GM18498 (cell line): ENCODE measurements around the gene PIH1D1.

Experiments
- ATAC-seq: cut with Tn5 transposase; IDR thresholded peaks from one replicate; pipeline ENCODE4 v1.9.1; 2021; ENCODE audit warnings: mild to moderate bottlenecking, moderate library complexity; ENCODE audit not compliant: unreplicated experiment

PIH1D1 gene

DNA sequence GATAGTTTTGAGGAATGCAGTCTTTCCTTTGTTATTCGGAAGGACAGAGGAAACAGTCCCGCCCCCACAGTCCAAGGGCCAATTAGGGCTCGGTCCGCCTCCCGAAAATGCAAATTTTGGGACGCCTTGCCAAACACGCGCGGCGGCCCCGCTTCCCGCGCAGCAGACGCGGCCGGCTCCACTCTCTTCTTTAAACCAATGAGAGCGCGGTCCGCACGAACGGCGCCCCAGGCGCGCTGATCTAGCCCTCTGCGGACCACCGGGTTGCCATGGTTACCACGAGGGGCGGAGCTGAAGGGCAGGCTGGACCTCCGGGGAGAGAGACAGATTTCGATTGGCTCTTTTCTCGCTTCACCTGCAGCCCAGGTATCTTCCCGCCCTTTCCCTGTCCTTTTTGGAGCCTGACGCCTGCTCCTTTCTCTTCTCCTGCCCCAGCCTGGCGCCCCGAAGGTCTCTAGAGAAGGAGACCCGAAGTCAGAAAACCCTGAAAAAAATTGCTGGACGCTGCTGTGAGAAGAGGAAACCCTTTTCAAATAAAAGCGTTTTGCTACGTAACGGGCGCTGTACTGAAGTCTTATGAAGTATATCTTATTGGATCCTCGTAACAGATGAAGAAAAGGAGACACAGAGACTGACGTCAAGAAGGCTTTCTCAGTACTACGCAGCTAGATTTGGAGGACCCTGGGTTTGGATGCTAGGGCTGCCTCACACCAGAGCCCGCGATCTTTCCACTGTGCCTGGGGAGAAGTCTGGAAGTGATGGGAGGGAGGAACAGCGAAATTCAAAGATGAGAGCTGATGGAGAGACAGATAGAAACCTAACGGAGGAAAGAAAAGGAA lies 30.4 kb downstream of the PIH1D1 start:
- ATAC-seq, result no peak

DNA sequence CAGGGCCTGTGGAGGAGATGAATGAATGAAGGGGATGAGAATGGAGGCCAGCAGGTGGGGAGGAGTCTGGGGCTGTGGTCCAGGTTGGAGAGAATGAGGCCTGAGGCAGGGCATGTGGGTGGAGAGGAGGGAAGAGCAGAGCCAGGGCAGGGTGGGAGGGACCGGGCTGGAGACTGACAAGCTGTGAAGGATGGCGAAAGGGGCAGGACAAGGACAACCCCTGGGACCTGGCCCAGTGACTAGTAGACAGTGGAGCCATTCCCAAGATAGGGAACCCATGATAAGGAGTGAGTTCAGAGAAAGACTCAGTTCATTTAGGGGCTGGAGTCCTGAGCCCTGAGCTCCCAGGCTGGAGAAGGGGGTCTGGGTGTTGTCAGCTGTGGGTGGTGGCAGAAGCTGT lies 31.4 kb downstream of the PIH1D1 start:
- no peak for ATAC-seq

GRCh38 chr19:49419173-49419572 lies 32.4 kb downstream of the PIH1D1 start:
- ATAC-seq, result no peak

- no peak for ATAC-seq
Measured at GRCh38 chr19:49418511-49418910, 33.1 kb downstream of the PIH1D1 start.

DNA sequence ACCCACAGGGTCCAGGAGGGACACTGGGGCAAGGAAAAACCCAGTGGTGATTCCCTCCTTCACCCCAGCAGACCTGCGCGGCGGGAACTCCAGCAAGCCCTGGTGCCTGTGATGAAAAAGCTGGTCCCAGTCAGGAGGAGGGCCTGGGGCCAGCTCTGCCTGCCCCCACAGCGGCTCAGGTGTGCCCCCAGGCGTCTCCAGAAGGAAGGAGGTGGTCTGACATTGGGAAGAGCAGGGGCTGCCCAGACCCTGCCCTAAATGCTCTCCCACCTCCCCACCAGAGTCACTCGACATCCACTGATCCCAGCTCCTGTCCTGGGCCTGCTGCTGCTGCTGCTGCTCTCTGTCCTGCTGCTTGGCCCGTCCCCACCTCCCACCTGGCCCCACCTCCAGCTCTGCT lies 34.5 kb downstream of the PIH1D1 start:
- no peak for ATAC-seq

GRCh38 chr19:49415810-49416200 lies 35.8 kb downstream of the PIH1D1 start:
- ATAC-seq, result no peak

DNA sequence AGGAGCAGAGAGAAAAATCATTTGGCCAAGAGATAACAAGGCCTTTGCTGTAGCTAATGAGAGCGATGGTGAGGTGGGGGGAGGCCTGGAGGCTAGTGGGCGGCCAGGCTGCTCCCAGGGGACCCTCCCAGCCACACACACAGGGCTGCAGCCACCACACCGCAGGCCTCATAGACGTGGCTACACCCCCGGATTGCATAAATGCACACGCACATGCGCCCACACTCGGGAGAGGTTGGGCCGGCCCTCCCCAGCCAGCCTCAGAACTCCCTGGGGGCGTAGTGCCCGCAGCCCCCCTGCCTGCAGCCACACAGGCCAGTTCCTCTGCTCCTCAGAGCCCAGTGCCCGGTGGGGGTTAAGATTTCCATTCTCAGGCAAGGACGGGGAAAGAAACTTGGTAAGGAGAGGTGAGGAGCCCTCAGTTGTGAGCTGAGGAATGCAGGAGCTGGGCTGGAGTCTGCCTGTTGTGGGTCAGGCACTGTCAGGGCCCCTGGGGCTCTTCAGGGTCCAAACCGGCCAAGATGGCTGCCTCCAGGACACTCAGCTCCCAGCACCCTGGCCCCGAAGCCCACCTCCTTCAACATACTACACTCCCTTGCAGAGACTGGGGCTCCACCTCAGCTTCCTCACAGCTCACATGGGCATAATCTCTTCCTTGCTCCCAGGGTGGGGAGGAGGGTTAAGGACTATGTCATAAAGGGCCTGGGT lies 36.4 kb downstream of the PIH1D1 start:
- ATAC-seq, result no peak

DNA sequence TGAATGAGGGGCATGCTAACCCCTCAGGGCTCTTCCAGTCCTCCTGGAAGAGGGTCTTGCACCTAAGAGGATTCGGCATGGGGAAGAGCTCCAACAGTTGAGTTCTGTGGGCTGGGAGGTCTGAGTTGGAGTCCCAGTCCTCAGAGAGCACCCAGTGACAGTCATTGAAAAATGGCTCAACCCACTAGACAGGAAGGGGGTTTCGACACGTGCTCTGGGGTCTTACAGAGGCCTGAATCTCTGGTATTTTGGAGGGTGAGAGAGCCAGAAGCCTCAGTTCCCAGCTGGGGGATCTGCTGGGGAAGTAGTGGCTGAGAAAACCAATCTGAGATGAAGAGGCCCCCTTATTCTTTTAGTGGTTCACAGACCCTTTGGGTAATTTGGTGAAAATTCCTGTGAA lies 37.4 kb downstream of the PIH1D1 start:
- ATAC-seq, result no peak

GRCh38 chr19:49413348-49413747 lies 38.3 kb downstream of the PIH1D1 start:
- no peak for ATAC-seq

DNA sequence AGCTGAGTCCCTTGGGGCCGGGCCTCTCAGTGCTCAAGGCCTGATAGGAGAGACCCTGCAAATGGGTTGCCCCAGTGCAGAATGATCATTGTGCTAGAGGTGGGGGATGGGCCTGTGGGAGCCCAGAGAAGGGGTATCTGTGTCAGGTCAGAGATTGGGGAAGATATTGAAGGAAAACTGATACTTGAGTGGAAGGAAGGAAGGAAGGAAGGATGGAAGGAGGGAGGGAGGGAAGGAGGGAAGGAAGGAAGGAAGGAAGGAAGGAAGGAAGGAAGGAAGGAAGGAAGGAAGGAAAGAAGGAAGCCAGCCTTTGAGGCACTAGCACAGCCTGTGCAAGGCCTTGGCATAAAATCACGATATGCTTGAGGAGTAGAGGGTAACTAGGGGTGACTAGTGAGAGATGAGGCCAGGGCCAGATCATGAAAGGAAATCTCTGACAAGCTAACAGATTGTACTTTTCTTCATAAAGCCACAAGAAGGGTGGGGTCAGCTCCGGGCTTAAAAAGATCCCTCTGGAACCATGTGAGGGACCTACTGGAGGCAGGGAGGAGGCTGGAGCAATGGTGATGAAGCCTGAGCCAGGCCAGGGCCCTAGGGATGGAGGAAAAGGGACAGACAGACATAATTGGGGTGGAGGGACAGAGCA lies 39.8 kb downstream of the PIH1D1 start:
- ATAC-seq, result no peak

DNA sequence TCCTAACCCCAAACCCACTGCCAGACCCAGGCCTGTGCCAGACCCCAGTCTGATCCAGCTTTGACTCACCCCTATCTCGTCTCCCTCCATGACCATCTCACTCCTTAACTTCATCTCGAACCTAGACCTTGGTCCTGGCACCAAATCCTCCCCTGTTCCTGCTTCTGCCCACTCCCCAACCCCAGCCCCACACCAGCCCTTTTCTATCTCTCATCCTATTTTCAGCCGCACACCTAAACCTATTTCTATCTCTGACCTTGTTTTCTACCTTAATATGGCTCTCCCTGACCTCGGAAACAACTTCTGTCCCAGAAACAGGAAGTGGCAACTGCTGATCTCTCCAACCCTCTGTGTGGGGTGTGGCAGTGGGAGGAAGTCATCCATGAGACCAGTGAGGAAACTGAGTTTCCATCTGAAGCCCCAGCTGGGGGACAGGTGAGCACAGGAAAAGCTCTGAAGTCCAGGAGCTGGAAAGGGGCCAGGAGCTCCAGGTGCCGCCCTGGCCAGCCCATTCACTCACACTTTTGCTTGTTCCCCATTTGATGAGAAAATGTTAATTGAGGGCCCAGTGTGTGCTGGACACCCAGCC lies 42.1 kb downstream of the PIH1D1 start:
- no peak for ATAC-seq

GRCh38 chr19:49408816-49409440 lies 42.7 kb downstream of the PIH1D1 start:
- ATAC-seq, result no peak

- no peak for ATAC-seq
Measured at GRCh38 chr19:49407482-49408015, 44.1 kb downstream of the PIH1D1 start.

GRCh38 chr19:49407079-49407478 lies 44.5 kb downstream of the PIH1D1 start:
- ATAC-seq, result no peak

DNA sequence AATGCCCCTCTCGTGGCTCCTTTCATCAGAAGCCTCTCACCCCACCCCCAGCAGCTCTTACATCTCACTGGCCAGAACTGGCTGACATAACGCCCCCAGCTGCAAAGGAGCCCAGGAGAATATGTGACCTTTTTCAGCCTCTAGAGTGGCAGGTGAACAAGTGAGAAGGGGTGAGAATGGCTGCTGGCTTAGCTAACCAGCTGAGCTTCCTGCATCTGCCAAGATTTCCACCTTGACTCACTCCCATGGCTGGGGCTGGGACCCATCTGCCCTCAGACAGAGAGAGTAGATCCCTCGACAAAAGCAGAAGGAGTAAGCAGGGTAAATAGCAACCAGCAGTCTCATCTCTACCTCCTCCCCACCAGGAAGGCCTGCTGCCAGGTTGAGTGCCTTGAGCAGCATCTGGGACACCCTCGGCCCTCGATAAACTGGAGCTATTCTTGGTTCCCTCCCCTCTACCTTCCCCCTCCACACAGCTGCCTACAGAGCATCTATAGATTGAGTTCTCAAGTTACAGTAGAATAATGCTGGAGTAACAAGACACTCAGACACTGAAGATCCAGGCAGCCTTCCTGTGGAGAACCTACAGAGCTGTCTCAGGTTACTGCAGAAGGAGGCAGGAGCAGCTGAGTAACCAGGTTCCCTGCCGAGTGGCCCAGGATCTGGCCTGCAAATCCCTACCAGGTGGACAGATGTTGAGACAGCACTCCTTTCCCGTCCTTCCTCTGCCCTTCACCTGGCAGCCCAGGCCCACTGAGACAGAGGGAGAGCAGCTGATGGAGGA lies 48.0 kb downstream of the PIH1D1 start:
- ATAC-seq, result no peak

GRCh38 chr19:49400029-49400428 lies 51.6 kb downstream of the PIH1D1 start:
- no peak for ATAC-seq

DNA sequence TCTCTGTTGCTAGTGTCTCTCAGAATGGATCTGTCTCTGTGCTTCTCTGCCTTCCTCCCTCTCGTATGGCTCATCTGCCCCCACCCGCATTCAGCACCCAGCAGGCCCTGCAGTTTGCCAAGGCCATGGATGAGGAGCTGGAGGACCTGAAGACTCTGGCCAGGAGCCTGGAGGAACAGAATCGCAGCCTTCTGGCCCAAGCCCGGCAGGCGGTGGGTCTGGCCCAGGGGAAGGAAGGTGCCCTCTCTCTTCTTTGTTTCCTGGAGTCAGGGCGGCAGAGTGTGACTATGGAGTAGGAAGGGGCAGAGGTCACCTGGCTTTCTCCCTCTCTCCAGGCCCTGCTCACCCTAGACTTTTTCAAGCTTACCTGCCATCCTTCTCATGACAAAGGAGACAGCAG lies 52.7 kb downstream of the PIH1D1 start:
- no peak for ATAC-seq

GRCh38 chr19:49398001-49398615 lies 53.5 kb downstream of the PIH1D1 start:
- no peak for ATAC-seq

DNA sequence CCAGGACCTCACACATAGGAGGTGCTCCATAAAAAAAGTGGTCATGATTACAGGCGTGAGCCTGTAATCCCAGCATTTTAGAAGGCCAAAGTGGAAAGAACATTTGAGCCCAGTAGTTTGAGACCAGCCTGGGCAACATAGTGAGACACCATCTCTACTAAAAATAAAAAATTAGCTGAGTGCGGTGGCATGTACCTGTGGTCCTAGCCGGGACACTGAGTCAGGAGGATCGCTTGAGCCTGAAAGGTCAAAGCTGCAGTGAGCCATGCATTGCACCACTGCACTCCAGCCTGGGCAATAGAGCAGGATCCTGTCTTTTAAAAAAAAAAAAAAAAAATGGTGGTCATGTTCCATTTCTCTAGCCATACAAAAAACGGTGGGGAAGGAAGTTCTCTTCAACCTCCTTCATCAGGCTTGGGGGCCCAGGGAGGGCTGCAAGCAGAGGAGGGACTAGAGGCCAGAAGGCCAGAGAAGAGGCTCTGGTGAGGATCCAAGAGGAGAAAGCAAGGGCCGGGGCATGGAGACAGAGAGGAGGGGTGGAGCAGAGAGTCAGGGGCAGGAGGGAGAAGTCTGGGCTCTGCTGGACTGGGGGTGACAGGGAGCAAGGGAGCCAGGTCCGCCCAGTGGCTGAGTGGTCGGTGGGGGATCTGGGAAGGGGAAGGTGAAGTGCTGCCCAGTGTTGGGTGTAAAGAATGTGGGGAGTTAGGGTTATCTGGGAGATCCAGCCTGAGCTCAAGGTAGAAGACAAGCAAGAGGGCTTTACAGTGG lies 54.7 kb downstream of the PIH1D1 start:
- ATAC-seq, result no peak
